GM21619 (cell line): Measurements from ENCODE around the gene QSOX1.

Experiments used
- ATAC-seq: cut with Tn5 transposase; IDR thresholded peaks from one replicate; pipeline ENCODE4 v1.9.1; 2021; ENCODE audit not compliant: unreplicated experiment

Gene QSOX1

DNA sequence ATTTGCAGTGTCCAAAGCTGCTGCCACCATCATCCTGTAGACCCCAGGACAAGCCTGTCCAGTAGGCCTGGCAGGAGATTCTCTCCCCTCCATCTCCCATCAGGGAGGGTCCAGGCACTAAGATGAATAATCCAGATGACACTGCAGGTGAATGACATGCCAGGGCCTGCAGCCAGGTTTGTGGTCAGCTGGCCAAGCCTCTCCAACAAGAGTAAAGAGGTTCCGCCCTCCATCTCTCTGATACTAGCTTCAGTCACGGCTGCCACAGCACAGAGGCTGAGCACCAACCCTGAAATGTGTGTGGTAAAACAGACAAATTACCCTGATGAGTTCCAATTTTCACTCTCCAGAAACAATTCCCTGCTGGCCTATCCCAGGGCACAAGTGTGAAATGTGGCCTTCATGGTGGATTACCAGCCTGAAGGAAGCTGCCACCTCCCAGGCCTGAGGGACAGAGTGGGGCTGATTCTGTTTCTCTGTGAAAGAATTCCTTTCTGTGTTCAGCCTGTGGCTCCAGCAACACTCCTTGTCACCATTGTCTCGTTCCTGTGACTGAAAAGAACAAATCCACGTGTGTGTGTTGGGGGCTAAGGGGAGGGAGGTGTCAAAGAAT lies 55.4 kb downstream of the QSOX1 start:
- no peak for ATAC-seq

DNA sequence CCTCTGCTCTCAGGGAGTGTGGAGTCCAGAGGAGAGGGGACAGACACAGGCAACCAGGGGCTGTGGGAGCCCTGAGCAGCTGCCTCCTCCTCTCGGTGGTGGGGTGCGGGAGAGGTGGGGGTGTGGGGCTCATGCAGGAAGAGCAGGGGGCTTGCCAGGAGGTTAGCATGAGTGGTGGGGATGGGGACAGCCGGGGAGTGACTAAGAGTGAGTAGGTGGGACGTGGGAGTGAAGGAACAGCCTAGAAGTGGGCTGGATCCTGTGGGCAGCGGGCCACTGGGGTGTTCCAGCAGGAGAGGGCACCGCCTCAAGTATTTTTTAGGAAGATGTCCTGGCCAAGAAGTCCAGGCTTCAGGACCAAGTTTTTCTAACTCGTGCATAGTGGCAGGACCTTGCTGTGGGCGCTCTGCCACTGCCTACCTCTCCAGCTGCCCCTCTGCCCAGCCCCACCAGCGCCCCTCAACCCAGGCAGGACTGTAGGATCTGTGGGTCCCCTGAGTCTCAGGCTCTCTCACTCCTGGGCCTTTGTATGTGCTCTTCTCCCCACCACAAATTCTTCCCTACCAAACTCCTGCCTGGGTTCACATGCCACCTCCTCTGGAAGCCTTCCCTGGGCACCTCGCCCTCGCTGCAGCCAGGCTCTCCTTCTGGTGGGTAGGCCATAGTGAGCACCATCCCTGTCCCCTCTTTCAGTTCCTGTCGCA lies 56.6 kb downstream of the QSOX1 start:
- ATAC-seq = no peak

DNA sequence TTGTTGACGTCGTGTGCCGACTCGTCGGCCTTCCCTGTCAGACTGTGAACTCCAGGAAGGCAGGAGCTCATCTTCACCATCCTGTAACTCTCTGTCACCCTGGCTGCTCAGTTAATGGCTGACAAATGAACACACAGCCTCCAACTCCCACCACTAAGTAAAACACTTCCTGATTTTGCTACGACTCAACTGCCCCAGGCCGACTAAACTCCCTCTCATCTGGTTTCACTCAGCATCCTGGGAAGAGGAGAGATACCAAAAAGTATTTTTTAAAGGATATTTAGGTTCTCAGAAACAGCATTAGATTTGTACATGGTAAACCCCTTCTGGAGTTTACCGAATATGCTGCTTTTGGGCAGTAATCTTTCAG lies 57.2 kb downstream of the QSOX1 start:
- no peak for ATAC-seq

DNA sequence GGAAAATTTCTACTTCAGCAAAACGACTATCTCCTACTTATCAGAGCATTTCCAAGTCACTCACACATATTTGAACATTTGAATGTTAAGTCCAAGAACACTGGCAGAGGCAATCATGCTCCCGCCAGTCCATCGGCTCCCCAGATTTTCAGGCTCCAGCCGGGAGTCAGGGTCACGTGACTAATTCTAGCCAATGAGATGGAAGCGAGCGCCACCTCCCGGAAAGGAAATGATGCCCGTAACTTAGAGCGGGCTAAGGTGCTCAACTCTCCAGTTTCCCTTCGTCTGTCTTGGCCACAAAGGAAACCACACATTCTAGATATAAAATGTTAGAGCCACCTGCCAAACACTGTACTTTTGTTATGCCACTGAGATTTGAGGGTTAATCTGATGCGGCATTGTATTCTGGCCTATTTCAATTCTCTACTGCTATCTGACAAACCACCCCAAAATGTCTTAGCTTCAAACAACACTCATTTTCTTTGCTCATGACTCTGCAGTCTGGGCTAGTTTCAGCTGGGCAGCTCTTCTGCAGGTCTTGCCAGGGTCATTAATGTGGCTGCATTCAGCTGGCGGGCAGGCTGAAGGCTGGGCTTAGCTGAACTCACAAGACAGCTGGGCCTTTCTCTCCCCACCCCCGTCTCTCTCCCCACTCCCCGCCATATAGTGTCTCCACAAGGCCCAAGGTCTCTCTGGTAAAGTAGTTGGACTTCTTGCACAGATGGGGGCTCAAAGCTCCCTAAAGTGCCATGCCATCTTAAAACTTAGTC lies 58.9 kb downstream of the QSOX1 start:
- no peak for ATAC-seq

DNA sequence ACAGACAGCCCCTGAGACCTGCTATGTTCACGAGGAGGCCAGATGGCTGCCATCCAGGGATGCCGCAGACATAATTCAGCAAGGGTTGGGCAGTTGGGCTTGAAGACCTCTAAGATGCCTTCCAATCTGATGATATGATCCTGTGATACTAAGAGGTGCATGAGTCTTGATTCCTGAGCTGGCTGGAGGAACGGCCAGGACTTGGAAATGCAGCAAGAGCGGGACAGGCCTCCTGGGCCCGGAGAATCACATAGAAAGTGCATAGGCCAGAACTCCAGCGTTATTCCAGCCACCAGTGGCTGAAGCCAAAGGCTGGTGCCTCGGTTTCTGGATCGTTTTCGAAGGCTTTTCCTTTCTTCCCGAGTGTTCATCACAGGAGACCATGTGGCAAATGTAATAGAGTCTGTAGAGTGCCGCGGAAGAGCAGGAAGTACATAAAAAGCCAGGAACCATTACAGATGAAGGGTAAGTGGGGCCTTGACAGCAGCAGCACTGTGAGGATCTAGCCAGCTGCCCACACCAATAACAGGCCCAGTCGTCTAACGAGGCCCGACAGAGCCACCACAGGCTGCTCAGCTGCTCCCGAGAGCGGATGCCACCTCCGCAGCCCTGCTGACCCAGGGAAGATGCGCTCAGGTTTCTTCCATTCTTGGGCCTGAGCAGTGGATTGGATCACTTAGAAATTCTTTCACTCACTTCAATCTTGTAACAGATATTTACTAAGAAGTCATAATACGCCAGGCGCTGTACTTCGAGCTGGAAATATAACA lies 61.4 kb downstream of the QSOX1 start:
- no peak for ATAC-seq

DNA sequence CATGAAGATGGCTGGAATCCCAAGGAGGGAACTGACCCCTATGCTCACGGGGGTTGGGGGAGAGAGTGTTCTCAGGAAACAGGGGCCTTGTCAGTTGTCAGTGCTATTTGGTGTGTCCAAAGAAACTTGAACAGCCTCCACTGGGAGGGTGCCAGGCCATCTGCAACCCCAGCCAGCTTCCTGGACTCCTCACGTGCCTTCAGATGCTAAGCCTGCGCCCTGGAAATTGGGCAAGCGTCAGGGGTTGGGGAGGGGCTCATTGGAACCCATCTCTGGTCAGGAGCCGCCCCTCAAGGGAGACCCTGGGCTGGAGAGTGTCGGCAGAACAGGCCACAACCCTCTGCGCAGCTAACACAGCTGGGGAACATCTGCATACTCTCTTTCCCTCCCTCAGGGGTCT lies 62.3 kb downstream of the QSOX1 start:
- ATAC-seq = no peak

DNA sequence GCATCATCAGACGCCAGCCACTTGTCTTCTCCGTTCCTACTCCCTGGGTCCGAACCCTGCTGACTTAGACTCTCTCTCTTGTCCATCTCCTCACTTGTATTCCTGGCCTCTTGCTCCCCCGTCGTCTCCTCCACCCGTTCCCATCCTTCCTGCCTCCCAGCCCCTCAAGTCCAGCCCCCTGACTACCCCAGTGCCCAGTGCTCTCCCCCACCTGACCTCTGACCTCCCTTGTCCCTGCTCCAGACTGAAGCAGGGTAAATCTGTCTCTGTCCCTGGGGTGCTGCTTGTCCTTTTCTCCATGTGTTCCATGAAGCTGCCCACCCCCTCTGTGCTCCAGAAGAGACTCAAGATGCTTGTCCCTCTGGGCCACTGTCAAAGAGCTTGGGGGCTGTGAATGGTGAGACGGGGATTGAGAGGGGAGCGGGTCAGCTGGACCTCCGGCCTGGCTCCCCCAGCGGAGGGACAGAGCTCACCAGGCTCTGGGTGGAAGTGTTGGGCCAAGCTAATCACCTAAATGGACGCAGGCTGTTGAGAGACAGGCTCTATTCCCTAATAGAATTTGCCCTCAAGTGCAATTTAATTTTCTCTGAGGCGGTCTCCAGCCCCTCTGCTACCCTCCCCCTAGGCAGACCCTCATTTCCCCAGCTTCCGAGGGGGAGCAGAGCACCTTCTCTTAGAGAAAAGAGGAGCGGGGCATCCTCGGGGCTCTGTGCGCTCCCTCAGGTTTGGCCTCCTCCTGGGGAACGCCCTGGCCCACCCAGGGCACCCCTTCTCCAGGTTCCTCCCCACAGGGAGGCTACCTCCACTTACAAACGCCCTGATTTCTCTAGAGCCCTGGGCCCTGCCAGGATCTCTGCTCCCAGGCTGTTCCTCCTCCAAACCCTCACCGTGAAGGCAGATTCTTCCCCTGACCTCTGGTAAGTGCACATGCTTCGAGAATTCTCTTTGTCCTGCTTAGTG lies 64.4 kb downstream of the QSOX1 start:
- no peak for ATAC-seq

DNA sequence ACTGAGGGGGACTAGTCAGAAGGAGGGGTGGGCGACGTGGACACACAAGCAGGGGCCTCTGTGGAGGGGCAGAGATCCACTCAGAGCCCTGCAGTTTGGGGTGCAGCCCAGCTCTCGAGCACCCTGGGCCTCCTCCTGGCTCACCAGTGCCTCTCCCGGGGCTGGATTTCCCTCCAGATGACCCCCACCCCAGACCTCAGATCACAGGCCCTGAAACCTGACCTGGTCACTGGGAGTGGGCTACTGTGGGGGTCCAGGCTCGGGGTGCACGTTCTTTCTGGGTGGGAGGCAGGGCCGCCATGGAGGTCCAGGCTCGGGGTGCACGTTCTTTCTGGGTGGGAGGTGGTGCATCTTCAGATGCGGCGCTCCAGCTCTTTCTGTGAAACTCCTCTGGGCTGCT lies 65.1 kb downstream of the QSOX1 start:
- ATAC-seq = no peak

DNA sequence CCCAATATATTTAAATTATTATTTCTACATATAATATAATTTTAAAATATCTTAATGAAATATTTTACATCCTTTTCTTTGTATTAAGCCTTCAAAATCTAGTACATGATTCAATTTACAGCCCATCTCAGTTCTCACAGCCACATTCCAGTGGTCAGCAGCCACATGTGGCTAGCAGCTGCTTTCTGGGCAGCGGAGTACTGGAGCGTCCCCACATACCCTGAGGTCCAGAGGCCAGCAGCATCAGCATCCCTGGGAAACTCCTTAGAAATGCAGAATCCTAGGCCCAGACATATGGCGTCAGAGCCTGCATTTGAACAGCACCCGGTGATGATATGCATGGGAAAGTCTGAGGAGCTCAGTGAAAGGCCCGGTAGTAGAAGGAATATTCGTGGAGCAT lies 66.8 kb downstream of the QSOX1 start:
- no peak for ATAC-seq

DNA sequence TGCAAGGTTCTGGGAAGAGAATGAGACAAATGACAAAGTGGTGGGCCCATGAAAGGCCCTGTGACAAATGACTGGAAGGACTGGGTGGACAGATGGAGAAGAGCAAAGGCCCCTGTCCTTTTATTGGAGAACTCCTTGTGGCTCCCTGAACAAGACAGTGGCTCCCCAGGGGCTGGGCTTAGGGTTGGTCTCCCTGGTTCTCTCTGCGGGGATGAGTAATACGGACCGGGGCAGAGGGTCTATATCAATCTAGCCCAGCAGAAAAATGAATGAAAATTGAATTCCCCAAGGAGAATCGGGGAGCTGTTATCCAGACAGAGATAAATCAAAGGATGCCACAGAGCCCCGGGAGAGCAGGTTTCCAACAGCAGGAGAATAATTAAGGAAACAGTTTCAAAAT lies 70.2 kb downstream of the QSOX1 start:
- no peak for ATAC-seq

DNA sequence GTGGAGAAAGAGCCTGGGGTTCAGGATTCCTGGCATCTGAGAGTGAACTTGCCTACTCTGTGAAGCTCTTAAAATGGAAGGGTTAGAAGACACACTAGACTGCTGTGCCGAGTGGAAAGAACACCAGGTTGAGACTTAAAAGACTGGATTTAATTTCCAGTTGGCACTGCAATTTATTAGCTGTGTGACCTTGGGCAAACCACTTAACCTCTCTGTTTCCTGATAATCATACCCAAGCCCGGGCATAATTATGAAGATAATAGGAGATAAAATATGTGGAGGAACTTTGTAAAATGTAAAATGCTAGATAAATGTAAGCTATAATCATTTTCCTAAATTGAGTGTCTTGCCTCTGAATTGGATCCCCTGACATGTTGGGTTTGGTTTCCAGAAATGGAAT lies 70.7 kb downstream of the QSOX1 start:
- no peak for ATAC-seq

DNA sequence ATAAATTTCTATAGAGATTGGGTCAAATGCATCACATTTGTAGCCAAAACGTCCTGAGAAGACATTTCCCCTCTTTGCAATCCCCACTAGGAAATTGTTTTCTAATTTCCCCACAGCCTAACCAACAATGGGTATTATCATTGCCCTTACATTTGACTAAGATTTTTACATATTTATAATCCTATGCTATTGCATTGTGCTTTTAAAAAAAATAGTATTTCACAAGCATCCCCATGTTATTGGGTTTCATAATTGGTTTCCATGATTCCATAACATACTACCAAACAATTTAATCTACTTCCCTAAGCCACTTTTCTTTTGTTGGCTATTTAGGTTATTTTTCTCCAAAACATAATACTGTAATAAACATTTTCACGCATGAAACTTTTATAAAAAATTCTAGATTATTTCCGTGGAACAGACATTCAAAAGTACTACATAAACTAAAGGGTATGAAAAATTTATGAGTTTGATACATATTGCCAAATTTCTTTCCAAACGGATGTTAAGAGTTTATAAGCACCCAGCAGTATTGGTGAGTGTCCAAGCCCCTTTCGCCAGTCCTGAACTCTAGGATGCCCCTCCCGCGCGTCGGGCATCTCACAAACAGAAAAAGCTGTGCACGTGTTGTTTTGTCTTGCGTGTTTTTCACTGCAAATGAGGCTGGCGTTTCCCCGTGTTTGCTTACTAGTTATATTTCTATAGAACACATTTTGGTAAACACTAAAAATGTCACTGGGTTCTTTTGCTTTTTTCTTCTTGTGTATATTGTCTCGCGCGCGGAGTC lies 73.4 kb downstream of the QSOX1 start:
- ATAC-seq = no peak

DNA sequence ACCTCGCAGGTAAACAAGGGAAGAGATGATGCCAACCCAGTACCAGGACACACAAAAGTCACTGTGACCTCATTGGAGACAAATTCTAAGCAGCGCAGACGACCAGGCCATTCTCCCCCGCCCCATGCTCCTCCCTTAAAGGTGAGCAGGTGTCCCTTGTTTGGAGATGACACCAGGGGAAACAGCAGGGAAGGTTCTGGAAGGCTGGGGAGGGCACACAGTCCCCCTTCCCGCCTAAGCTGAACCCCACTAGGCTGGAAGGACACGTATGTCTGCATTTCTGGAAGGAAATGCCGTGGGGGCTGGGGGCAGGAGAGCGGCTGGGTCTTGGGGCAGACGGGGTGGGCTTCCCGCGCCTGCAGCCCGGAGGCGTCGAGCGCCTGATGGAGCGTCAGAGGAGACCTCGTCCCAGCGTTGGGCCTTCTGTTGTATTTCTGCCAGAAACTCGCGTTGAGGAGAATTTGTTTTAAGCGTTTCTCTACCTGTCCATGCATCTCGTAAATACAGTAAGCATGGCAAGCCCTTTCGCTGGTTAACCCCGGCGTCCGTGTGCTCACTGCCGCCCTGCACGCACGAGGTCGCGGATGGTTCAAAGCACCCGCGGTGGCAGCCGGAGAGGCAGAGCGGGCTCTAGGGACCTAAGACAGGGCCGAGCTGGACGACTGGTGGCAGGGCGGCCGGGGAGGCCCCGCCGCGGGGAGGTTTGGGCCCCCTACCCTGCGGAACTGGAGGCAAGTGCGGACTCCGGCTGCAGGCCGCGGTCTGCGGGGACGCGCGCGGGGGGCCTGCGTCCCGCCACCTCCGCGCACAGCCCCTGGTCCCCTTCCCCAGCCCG lies 74.2 kb downstream of the QSOX1 start:
- peak; percentile 13 for ATAC-seq

DNA sequence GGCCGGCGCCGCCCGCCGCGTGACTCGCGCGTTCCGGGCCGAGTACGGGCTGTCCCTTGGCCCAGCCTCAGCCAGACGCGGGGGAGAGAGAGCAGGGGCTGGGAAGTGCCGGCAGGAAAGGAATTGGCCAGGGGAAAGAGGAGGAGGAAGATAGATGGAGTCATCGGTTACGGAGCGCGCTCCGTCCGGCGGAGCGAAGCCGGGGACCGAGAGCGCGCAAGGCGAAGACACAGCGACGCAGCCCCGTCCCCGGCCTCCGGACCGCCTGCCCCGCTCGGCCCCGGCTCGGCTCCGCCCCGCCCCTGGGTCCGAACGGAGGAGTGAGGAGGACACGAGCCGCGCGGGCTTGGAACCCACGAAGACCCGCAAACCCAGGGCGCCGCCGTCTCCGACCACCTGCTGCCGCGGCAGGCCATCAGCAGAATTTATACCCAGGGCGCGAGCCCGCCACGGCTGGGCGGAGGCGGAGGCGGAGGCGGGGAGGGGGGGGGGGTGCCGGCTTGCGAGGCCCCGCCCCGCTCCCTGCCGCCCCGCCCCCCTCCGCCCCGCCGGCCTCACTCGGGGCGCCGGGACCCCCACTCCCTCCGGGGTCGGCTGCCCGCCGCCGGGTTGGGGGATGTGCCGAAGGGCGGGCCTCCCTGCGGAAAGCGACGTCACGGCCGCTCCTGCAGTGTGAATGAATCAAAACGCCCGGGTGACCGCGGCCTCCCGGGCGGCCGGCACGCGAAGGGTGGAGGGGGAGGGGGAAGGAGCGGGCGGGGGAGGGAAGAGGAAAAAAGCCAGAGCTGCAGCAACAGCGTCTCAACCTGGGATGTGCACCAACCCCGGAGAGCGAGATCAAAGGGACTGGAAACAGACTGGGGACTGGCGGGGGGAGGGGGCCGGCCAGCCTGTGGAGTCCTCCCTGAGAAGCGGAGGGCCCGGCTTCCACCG lies 75.1 kb downstream of the QSOX1 start, which contains the start of gene LHX4:
Gene LHX4, plus strand, starts transcription at position 782 of the 933 bp plus-strand sequence. CDS start 266 bp downstream, outside the sequence.
- peak; percentile 49 for ATAC-seq

DNA sequence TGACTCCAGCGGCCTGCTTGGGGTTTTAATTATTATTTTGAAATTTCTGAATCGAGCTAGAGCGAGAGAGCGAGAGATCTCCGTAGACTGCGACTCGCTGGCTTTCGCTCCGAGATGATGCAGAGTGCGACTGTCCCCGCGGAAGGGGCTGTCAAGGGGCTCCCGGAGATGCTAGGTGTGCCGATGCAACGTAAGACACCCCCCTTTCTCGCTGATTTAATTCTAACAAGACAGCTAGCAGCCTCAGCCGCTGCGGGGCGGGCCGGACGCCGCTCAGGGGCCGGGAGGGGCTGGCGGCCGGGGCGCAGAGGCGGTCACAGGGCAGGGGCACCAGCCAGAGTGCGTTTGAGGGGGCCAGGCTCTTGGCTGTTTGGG lies 75.7 kb downstream of the QSOX1 start:
- no peak for ATAC-seq

DNA sequence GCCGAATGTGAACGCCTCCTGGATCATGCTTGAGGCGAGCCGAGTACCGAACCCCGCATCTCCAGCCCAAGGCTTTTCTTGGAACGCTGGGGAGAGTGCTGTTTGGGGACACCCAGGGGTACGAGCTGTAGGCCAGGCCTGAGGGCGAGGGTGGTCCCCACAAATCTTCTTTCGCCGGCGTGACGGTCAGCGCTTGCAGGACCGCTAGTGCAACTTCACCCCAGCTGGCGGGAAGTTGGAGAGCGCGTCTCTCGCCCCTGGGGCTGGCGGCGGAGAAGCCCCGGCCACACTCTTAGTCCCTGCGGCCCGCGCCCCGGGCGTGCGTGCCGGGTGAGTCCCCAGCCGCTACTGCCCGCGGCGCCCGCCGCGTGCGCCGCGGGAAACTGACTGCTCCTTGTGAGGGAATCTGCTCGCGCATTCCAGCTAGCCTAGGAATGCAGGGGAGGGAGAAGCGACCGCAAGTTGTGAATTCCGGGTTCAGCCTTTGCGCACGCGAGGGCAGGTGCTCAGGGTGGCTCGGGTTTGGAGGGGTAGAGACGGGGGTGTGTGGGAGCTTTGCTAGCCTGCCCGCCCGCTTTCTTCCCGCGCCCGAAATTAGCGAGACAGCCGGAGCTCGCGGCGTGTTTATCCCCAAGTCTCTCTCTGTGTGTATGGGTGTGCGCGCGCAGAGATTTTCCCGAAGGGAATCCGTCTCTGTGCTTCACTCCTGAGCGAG lies 76.3 kb downstream of the QSOX1 start:
- ATAC-seq = no peak

DNA sequence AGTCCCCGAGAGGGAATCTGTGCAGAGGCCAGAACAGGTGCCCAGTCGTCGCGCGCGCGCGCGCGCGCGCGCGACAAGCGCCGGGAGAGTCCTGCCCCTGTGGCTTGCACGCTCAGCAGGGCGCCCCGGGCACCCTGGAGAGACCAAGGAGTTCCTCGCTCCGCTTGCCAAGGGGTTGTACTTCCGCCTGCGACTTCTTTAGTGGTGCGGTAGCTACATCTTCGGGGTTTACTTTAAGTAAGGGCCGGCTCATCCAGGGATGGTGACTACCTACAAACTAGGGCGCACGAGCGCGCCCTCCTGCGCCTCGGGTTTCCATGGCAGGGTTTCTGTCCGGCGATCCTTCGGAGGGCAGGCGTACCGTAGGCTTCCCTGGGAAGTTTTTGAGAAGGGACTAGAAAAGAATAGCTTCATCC lies 76.8 kb downstream of the QSOX1 start:
- no peak for ATAC-seq
